ENCODE results near the gene PIEZO1.

- TF ChIP-seq POLR2A (IDR thresholded peaks at IDR 0.05) (no peak), CTCF (IDR thresholded peaks at IDR 0.05) (no peak)
Measured at GRCh38 chr16:88780142-88781062, 4.6 kb downstream of the PIEZO1 start.

All from lower leg skin (tissue), 3 donors.